OCI-LY1 (cell line): ENCODE measurements around the gene SLC38A3.

Source experiments
- EZH2 ChIP-seq: fragments of 200-600 bp; sonication (generic), shearing (Covaris generic); IDR thresholded peaks from 2 replicates; pipeline ENCODE4 v1.8.0; 2017; ENCODE audit warnings: borderline replicate concordance, mixed run types, mild to moderate bottlenecking, antibody characterized with exemption, low read length, moderate library complexity, mixed read lengths
- TF ChIP-seq, protein P1 (sequence below): fragments of 200-600 bp; sonication (generic), shearing (Covaris generic); IDR thresholded peaks from 2 replicates; pipeline ENCODE4 v1.5.1; 2017; ENCODE audit warnings: mild to moderate bottlenecking, antibody characterized with exemption, low read length, moderate library complexity, mixed read lengths

GRCh38 chr3:50212971-50213370 lies 7.9 kb downstream of the SLC38A3 start:
- TF ChIP-seq, protein P1, sequence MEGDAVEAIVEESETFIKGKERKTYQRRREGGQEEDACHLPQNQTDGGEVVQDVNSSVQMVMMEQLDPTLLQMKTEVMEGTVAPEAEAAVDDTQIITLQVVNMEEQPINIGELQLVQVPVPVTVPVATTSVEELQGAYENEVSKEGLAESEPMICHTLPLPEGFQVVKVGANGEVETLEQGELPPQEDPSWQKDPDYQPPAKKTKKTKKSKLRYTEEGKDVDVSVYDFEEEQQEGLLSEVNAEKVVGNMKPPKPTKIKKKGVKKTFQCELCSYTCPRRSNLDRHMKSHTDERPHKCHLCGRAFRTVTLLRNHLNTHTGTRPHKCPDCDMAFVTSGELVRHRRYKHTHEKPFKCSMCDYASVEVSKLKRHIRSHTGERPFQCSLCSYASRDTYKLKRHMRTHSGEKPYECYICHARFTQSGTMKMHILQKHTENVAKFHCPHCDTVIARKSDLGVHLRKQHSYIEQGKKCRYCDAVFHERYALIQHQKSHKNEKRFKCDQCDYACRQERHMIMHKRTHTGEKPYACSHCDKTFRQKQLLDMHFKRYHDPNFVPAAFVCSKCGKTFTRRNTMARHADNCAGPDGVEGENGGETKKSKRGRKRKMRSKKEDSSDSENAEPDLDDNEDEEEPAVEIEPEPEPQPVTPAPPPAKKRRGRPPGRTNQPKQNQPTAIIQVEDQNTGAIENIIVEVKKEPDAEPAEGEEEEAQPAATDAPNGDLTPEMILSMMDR, result no peak
- TF ChIP-seq EZH2, result no peak
